Heart left ventricle (tissue), 16 donors: ENCODE results near the gene OR6X1. TPM values are rescaled to one million over a fixed set of nuclear protein-coding genes. Genes with fewer than 3 reads are reported as not detected.
A peak's percentile ranks its signal among the peaks of the same experiment; 100 is the strongest.

Source experiments
- ATAC-seq, 4 donors: fragments of 200-7000 bp; cut with Tn5 transposase; one replicate each; pipeline ENCODE4 v1.9.1; 2020 to 2022; ENCODE audit warnings: moderate library complexity in 4 of 4, mild to moderate bottlenecking in 3 of 4, moderate number of reproducible peaks in 1 of 4
- DNase-seq, 5 donors: peaks; one replicate each; pipeline ENCODE4 v3.0.0-alpha.2; 2020
- H3K27ac ChIP-seq, 12 donors: fragments of 200-600 bp; sonication (generic) in 4 of 12; one replicate each; pipeline versions ENCODE4 v1.5.0 to v1.8.0; 2016 to 2022; ENCODE audit warnings: mild to moderate bottlenecking in 2 of 12
- H3K27me3 ChIP-seq, 9 donors: fragments of 200-600 bp; sonication (generic) in 2 of 9; one replicate each; pipeline versions ENCODE4 v1.5.1 to v1.8.0; 2016 to 2022; ENCODE audit warnings: mild to moderate bottlenecking in 3 of 9
- H3K36me3 ChIP-seq, 9 donors: fragments of 200-600 bp; sonication (generic) in 2 of 9; one replicate each; pipeline versions ENCODE4 v1.5.0 to v1.8.0; 2018 to 2022; ENCODE audit warnings: mild to moderate bottlenecking in 2 of 9
- H3K4me1 ChIP-seq, 12 donors: fragments of 200-600 bp; sonication (generic) in 4 of 12; one replicate each; pipeline versions ENCODE4 v1.5.0 to v1.8.0; 2016 to 2022; ENCODE audit warnings: mild to moderate bottlenecking in 3 of 12
- H3K4me3 ChIP-seq, 12 donors: fragments of 200-600 bp; sonication (generic) in 4 of 12; one replicate each; pipeline versions ENCODE4 v1.5.0 to v1.8.0; 2017 to 2022; ENCODE audit warnings: mild to moderate bottlenecking in 9 of 12, moderate library complexity in 4 of 12
- H3K9me3 ChIP-seq, 12 donors: fragments of 200-600 bp; sonication (generic) in 4 of 12; one replicate each; pipeline versions ENCODE4 v1.5.0 to v1.8.0; 2016 to 2022; ENCODE audit warnings: mild to moderate bottlenecking in 1 of 12
- CTCF ChIP-seq, 12 donors: fragments of 200-600 bp; sonication (generic) in 4 of 12; IDR thresholded peaks; one replicate each; pipeline versions ENCODE4 v1.5.0 to v1.8.0; 2018 to 2022; ENCODE audit warnings: antibody characterized with exemption in 12 of 12, mild to moderate bottlenecking in 5 of 12
- POLR2A ChIP-seq, 2 donors: fragments of 450-650 bp; IDR thresholded peaks; one replicate each; pipeline ENCODE4 v1.6.1; 2017; ENCODE audit warnings: antibody characterized with exemption in 2 of 2, mild to moderate bottlenecking in 2 of 2, moderate library complexity in 2 of 2
- WGBS, 4 donors: extraction: QIAGEN DNeasy Blood & Tissue Kit in 2 of 4; methylation state at CpG; one replicate each; pipeline versions ENCODE4 v1.1.5 to v1.1.7; 2013 to 2018; 5-methylcytosine and 5-hydroxymethylcytosine counted together
- intact Hi-C, 10 donors: fragments of 100-400 bp; cut with DNase I; formaldehyde crosslinking; loops; one replicate each; pipeline versions ENCODE4 v1.11.1 to v1.14.2; 2022
- polyA plus RNA-seq, 2 donors: library from polyadenylated mRNA; stranded (reverse); fragments of 200-250 nt; gene quantifications; one replicate each; pipeline ENCODE4 v1.2.3, GENCODE V29; 2013
- total RNA-seq, 9 donors: library from RNA; depleted of rRNA in 2 of 9; stranded (reverse); fragments of >200 nt in 2 of 9; fragmentation: NEBNext Ultra II Directional in 3 of 9; extraction: Animal tissue kit (Norgen Biotek cat#: 25700) in 3 of 9; gene quantifications; one replicate each; pipeline versions ENCODE4 v1.1.0 to v1.2.4, GENCODE V29; 2016 to 2023
- donor health status: ischemic (EF 13 %, LVEDD 7.1; RV severe dilation, severe dysfunction).
- donor health status: healthy with polysubstance abuse.
- donor health status: DM: no; HTN: yes; CAD: no.
- donor health status: DM: no; HTN: no; CAD: no.
- donor health status: ischemic (EF 25% LVEDD 6.9; RV normal size, moderate dysfunction).
- donor health status: ischemic (EF 25% LVEDD 5.7; RV mildly dilated, moderate dysfunction).
- donor health status: healthy.
- donor health status: DM: yes; HTN: yes; CAD: no.
- donor health status: ischemic (EF 35%, LVEDD 5.7; RV mildly dilated, moderate dysfunction).
- donor health status: nonischemic (EF 11% LVEDD 7.7; RV severe dilation, severe dysfunction).
- donor health status: DM: yes; HTN: yes; CAD: no.
- donor health status: PGD.
- donor health status: ischemic (EF 29% LVEDD 5.4; RV normal size, mild dysfunction).
- donor health status: nonischemic (EF 23%, LVEDD 6.1; RV moderate dilation, normal function).

Gene OR6X1
- total and polyA plus RNA-seq, 11 donors = not detected

GRCh38 chr11:123742031-123742723, 12.1 kb downstream of the OR6X1 start:
- H3K27me3 ChIP-seq = peaks cover 0 to 1% (median 0%) of the 10 kb centered on the region in 9 donors
- peak overlapping the region; percentile 68 to 91 (median 80) for H3K27ac ChIP-seq
- DNase-seq (no peak), ATAC-seq (no peak)
- intact Hi-C loops = no loop called here
- H3K4me1 ChIP-seq = peaks cover 0 to 27% (median 16%) of the 10 kb centered on the region in 12 donors
- WGBS, 4 donors = 21 to 25% (median 24%) methylated on average over 12 of the region's 12 CpGs
- TF ChIP-seq POLR2A (IDR thresholded peaks at IDR 0.05) (no peak), CTCF (IDR thresholded peaks at IDR 0.05) (no peak)
- H3K4me3 ChIP-seq = peak overlapping the region; percentile 64 to 98 (median 85)
- H3K9me3 ChIP-seq = no peaks in the 10 kb centered on the region
- H3K36me3 ChIP-seq = peaks cover 0 to 26% (median 5%) of the 10 kb centered on the region in 9 donors

- DNase-seq (peak; percentile 93 to 96 (median 94)), ATAC-seq (peak; percentile 96 to 99 (median 98))
- peaks cover 0 to 27% (median 16%) of the 10 kb centered on the region in 12 donors for H3K4me1 ChIP-seq
- peaks cover 0 to 31% (median 5%) of the 10 kb centered on the region in 9 donors for H3K36me3 ChIP-seq
- TF ChIP-seq POLR2A (IDR thresholded peaks at IDR 0.05) (peak in 1 of 2 donors; percentile 65), CTCF (IDR thresholded peaks at IDR 0.05) (peak in 6 of 12 donors; percentile 7 to 36 (median 14))
- no peaks in the 10 kb centered on the region for H3K9me3 ChIP-seq
- peak within 1 kb of the TSS; percentile 68 to 91 (median 80) for H3K27ac ChIP-seq
- H3K27me3 ChIP-seq = no peaks in the 10 kb centered on the region
- WGBS, 4 donors = 0 to 1% (median 1%) methylated on average over 43 to 67 of the region's 67 CpGs
- intact Hi-C loops = no loop called here
- H3K4me3 ChIP-seq = peak within 1 kb of the TSS; percentile 64 to 98 (median 85)
These were observed 12.9 kb downstream of the OR6X1 start, which contains the start of gene ZNF202 for GRCh38 chr11:123741159-123742030. ZNF202 (minus strand) TSS chr11:123741660; CDS start chr11:123730888, 10,772 bp downstream.

GRCh38 chr11:123740787-123741158, 13.5 kb downstream of the OR6X1 start:
- Histone ChIP-seq H3K27me3 (no peaks in the 10 kb centered on the region), H3K36me3 (peaks cover 0 to 37% (median 5%) of the 10 kb centered on the region in 9 donors), H3K27ac (peak overlapping the region; percentile 68 to 91 (median 80)), H3K4me1 (peaks cover 0 to 27% (median 16%) of the 10 kb centered on the region in 12 donors), H3K9me3 (no peaks in the 10 kb centered on the region), H3K4me3 (peak overlapping the region; percentile 64 to 98 (median 85))
- 0 to 2% (median 1%) methylated on average over 6 of the region's 6 CpGs for WGBS, 4 donors
- intact Hi-C loops = no loop called here
- no peak for TF ChIP-seq CTCF (IDR thresholded peaks at IDR 0.05)
- ATAC-seq (peak; percentile 1 to 6 (median 3)), DNase-seq (peak in 1 of 5 donors; percentile 27)

GRCh38 chr11:123738374-123738773, 15.9 kb downstream of the OR6X1 start:
- ATAC-seq = no peak
- TF ChIP-seq POLR2A (IDR thresholded peaks at IDR 0.05) = no peak
- no peak for TF ChIP-seq CTCF (IDR thresholded peaks at IDR 0.05)
- Histone ChIP-seq H3K4me3 (no peak overlapping the region), H3K36me3 (peaks cover 0 to 55% (median 16%) of the 10 kb centered on the region in 9 donors), H3K27ac (no peak overlapping the region), H3K9me3 (no peaks in the 10 kb centered on the region), H3K27me3 (no peaks in the 10 kb centered on the region), H3K4me1 (peaks cover 0 to 27% (median 16%) of the 10 kb centered on the region in 12 donors)
- WGBS, 4 donors = 0 to 95% (median 27%) methylated on average over 2 of the region's 2 CpGs
- intact Hi-C loops = no loop called here
- no peak for DNase-seq
